ENCODE data around the gene UBL4A.

GRCh38 chrX:154477891-154478477, 8.4 kb downstream of the UBL4A start:
- TF ChIP-seq, protein P1, sequence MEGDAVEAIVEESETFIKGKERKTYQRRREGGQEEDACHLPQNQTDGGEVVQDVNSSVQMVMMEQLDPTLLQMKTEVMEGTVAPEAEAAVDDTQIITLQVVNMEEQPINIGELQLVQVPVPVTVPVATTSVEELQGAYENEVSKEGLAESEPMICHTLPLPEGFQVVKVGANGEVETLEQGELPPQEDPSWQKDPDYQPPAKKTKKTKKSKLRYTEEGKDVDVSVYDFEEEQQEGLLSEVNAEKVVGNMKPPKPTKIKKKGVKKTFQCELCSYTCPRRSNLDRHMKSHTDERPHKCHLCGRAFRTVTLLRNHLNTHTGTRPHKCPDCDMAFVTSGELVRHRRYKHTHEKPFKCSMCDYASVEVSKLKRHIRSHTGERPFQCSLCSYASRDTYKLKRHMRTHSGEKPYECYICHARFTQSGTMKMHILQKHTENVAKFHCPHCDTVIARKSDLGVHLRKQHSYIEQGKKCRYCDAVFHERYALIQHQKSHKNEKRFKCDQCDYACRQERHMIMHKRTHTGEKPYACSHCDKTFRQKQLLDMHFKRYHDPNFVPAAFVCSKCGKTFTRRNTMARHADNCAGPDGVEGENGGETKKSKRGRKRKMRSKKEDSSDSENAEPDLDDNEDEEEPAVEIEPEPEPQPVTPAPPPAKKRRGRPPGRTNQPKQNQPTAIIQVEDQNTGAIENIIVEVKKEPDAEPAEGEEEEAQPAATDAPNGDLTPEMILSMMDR (IDR thresholded peaks at IDR 0.05) = no peak
- no peak for TF ChIP-seq POLR2A (IDR thresholded peaks at IDR 0.05)

Data from uterus (tissue), 2 donors.